Adrenal gland (tissue), 12 donors: ENCODE data around the gene NFILZ. TPM values are rescaled to one million over a fixed set of nuclear protein-coding genes. Genes with fewer than 3 reads are reported as not detected.

Source experiments
- DNase-seq, 7 donors: peaks; one replicate each; pipeline ENCODE4 v3.0.0-alpha.2; 2019 to 2020
- H3K27ac ChIP-seq, 5 donors: fragments of 200-600 bp; sonication (generic) in 4 of 5; 1 replicate in 3 of 5; 2 replicates in 2 of 5; pipeline versions ENCODE4 v1.5.1 to v1.8.0; 2016 to 2020; ENCODE audit warnings: mild to moderate bottlenecking in 1 of 5
- H3K27me3 ChIP-seq: fragments of 200-600 bp; 2 replicates; pipeline ENCODE4 v1.8.0; 2021
- H3K36me3 ChIP-seq, 2 donors: fragments of 200-600 bp; replicated peaks in 1 of 2; 1 replicate in 1 of 2; 2 replicates in 1 of 2; pipeline versions ENCODE4 v1.5.1 to v1.8.0; 2018 to 2022
- H3K4me1 ChIP-seq, 2 donors: fragments of 200-600 bp; replicated peaks in 1 of 2; 1 replicate in 1 of 2; 2 replicates in 1 of 2; pipeline versions ENCODE4 v1.5.1 to v1.8.0; 2018 to 2021
- H3K4me3 ChIP-seq, 4 donors: fragments of 200-600 bp; sonication (generic) in 3 of 4; one replicate each; pipeline ENCODE4 v1.5.1; 2016 to 2018
- H3K9me3 ChIP-seq, 3 donors: fragments of 200-600 bp; sonication (generic) in 1 of 3; replicated peaks in 1 of 3; 1 replicate in 2 of 3; 2 replicates in 1 of 3; pipeline versions ENCODE4 v1.5.1 to v1.8.0; 2016 to 2021
- POLR2A ChIP-seq, 2 donors: fragments of 450-650 bp; IDR thresholded peaks; one replicate each; pipeline ENCODE4 v1.6.1; 2017; ENCODE audit warnings: antibody characterized with exemption in 2 of 2, mild to moderate bottlenecking in 2 of 2, moderate library complexity in 1 of 2
- WGBS, 4 donors: extraction: QIAGEN DNeasy Blood & Tissue Kit in 2 of 4; methylation state at CpG; one replicate each; pipeline versions ENCODE4 v1.1.5 to v1.1.7; 2013 to 2017; 5-methylcytosine and 5-hydroxymethylcytosine counted together
- intact Hi-C, 2 donors: fragments of 100-400 bp; cut with DNase I; formaldehyde crosslinking; loops; one replicate each; pipeline versions ENCODE4 v1.14.1 to v1.15.0; 2022 to 2023
- polyA plus RNA-seq, 3 donors: library from polyadenylated mRNA; stranded (reverse); fragments of 200-250 nt in 2 of 3; fragments of 350-450 nt in 1 of 3; fragmentation: Illumina TruSeq in 1 of 3; extraction: RNeasy Lipid Tissue Mini Kit (QIAGEN cat#74804) in 1 of 3; gene quantifications; one replicate each; pipeline ENCODE4 v1.2.3, GENCODE V29; 2013 to 2014
- total RNA-seq, 9 donors: library from RNA; depleted of rRNA in 4 of 9; stranded (reverse); fragments of >200 nt in 4 of 9; fragments of 120-200 nt in 1 of 9; fragmentation: NEBNext Ultra II Directional in 1 of 9; extraction: Animal tissue kit (Norgen Biotek cat#: 25700) in 1 of 9; gene quantifications; one replicate each; pipeline versions ENCODE4 v1.1.0 to v1.2.4, GENCODE V29; 2013 to 2023
- TF ChIP-seq, protein P1 (sequence below), 6 experiments: fragments of 450-650 bp in 4 of 6; fragments of 200-600 bp in 2 of 6; sonication (generic) in 1 of 6; IDR thresholded peaks; 1 replicate in 5 of 6; 2 replicates in 1 of 6; pipeline versions ENCODE4 v1.5.1 to v1.8.0; 2016 to 2021; ENCODE audit warnings: antibody characterized with exemption in 6 of 6, mild to moderate bottlenecking in 2 of 6, moderate library complexity in 1 of 6
- donor health status: healthy with polysubstance abuse.
- donor health status: Bipolar disorder and iron deficiency.
- donor health status: DM: yes; HTN: yes; CAD: no.
- donor health status: DM: no; HTN: no; CAD: no.
- donor health status: DM: no; HTN: no; CAD: no.
- donor health status: DM: yes; HTN: yes; CAD: no.

The NFILZ gene
- total and polyA plus RNA-seq, 12 donors = not detected

DNA sequence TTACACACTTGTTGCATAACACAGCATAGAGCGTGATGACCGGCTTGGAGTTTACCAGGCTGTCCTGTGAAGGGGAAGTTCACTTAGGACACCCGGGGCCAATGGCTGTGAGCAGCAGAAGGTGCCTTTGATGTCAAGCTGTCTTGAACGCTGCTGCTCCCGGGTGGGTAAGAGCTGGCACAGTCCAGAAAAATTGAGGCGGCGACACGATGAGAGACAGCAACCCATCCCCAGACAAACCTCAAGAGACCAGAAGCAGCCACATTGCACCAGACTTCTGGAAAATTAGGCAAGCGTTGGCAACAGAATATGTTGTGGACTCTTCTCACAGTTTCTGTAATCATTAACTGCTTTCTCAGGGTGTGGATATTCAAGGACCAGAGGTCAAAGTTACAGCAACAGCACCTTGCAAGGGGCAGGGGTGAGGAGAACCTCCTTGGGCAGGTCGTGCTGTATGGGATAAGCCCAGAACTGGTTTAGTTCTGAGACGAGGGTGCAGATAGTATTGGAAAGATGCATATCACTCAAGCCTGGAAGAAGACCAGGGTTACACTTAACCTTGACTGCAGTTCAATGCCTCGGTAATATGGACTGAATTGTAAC, 10.1 kb downstream of the NFILZ start:
- peak; percentile 27 to 71 (median 57) for DNase-seq
- H3K36me3 ChIP-seq = no peaks in the 10 kb centered on the region
- H3K4me3 ChIP-seq = no peak overlapping the region
- TF ChIP-seq POLR2A (IDR thresholded peaks at IDR 0.05) = no peak
- TF ChIP-seq, protein P1, sequence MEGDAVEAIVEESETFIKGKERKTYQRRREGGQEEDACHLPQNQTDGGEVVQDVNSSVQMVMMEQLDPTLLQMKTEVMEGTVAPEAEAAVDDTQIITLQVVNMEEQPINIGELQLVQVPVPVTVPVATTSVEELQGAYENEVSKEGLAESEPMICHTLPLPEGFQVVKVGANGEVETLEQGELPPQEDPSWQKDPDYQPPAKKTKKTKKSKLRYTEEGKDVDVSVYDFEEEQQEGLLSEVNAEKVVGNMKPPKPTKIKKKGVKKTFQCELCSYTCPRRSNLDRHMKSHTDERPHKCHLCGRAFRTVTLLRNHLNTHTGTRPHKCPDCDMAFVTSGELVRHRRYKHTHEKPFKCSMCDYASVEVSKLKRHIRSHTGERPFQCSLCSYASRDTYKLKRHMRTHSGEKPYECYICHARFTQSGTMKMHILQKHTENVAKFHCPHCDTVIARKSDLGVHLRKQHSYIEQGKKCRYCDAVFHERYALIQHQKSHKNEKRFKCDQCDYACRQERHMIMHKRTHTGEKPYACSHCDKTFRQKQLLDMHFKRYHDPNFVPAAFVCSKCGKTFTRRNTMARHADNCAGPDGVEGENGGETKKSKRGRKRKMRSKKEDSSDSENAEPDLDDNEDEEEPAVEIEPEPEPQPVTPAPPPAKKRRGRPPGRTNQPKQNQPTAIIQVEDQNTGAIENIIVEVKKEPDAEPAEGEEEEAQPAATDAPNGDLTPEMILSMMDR (IDR thresholded peaks at IDR 0.05) = no peak
- WGBS, 4 donors = 59 to 74% (median 70%) methylated on average over 11 to 12 of the region's 12 CpGs
- H3K27ac ChIP-seq = peak overlapping the region in 2 of 5 donors; percentile 21 to 58
- intact Hi-C loops = no loop called here
- no peaks in the 10 kb centered on the region for H3K27me3 ChIP-seq
- no peaks in the 10 kb centered on the region for H3K9me3 ChIP-seq
- no peaks in the 10 kb centered on the region for H3K4me1 ChIP-seq

DNA sequence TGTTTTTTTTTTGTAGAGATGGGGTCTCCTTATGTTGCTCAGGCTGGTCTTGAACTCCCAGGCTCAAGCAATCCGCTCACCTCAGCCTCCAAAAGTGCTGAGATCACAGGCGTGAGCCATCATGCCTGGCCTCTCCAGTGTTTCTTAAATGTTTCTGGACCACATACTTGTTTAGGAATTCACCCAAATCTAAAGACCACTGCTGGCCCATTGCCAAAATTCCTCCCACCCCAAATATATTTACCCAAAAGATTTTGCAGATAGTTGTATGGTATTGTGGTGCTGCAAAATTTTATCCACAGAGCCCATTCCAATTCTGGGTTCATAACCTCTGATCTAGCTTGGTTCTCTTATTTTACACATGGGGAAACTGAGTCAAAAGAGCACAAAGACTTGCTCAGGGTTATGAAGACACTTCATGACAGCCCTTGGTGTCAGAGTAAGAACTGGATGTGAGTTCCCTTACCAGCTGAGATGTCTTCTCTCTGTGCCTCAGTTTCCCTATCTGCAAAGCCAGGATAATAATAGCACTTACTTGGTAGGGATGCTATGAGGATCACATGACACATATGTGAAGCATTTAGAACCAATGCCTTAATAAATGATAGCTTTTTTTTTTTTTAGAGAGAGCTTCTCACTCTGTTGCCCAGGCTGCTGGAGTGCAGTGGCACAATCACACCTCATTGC, 10.9 kb downstream of the NFILZ start:
- DNase-seq = no peak
- WGBS, 4 donors = 56 to 82% (median 76%) methylated on average over 2 of the region's 2 CpGs
- Histone ChIP-seq H3K36me3 (no peaks in the 10 kb centered on the region), H3K27ac (no peak overlapping the region), H3K4me1 (no peaks in the 10 kb centered on the region), H3K27me3 (no peaks in the 10 kb centered on the region), H3K9me3 (no peaks in the 10 kb centered on the region), H3K4me3 (no peak overlapping the region)
- intact Hi-C loops = no loop called here
- TF ChIP-seq POLR2A (IDR thresholded peaks at IDR 0.05) = no peak
- TF ChIP-seq, protein P1 (IDR thresholded peaks at IDR 0.05) = no peak

DNA sequence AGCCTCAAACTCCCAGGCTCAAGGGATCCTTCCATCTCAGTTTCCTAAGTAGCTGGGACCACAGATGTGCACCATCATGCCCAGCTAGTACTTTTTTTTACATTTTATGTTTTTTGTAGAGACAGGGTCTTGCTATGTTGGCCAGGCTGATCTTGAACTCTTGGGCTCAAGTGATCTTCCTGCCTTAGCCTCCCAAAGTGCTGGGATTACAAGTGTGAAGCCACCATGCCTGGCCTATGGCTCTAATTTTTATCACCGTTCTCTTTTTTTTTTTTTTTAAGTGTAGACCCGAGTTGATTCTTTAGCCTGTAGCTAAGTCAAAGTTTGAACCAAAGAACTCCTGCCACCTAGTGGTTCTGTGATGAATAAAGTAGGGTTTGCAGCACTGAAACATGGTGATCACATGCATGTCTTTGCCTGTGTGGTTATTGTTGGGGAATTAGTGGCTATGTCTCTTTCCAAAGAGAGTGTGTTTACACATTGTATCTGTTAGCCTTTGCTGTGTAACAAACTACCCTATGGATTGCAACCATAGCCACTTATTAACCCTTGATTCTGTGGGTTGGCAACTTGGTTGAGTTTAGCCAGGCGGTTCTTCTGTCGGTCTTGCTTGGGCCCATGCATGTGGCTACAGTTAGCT, 11.6 kb downstream of the NFILZ start:
- Histone ChIP-seq H3K36me3 (no peaks in the 10 kb centered on the region), H3K27me3 (no peaks in the 10 kb centered on the region), H3K9me3 (no peaks in the 10 kb centered on the region), H3K27ac (no peak overlapping the region), H3K4me1 (no peaks in the 10 kb centered on the region), H3K4me3 (no peak overlapping the region)
- intact Hi-C loops = no loop called here
- peak in 1 of 7 donors; percentile 33 for DNase-seq
- 0 to 52% (median 48%) methylated on average over 2 to 4 of the region's 4 CpGs for WGBS, 4 donors
- TF ChIP-seq, protein P1 (IDR thresholded peaks at IDR 0.05) = peak; percentile 34 to 62 (median 54)
- no peak for TF ChIP-seq POLR2A (IDR thresholded peaks at IDR 0.05)

DNA sequence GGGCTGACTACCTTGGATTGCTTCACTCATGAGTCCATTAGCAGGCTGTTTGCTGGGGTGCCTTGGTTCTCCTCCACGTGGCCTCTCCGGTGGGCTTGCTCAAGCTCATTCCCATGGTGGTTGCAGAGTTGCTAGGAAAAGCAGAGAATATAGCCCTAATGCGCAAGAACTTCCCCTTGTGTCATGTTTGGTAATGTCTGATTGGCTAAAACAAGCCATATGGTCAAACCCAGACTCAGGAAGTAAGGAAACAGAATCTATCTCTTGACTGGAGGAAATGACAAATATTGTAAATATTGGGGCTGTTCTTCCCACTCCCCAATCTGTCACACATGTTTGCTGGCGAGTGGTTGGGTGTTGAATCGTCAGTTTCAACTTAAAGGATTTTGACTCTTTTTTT, 12.1 kb downstream of the NFILZ start:
- no peak for TF ChIP-seq POLR2A (IDR thresholded peaks at IDR 0.05)
- TF ChIP-seq, protein P1 (IDR thresholded peaks at IDR 0.05) = no peak
- intact Hi-C loops = no loop called here

More for the DNA sequence above, 12.1 kb downstream of the NFILZ start:
- no peaks in the 10 kb centered on the region for H3K36me3 ChIP-seq
- H3K27ac ChIP-seq = no peak overlapping the region
- DNase-seq = no peak
- H3K27me3 ChIP-seq = no peaks in the 10 kb centered on the region
- no peak overlapping the region for H3K4me3 ChIP-seq
- no peaks in the 10 kb centered on the region for H3K9me3 ChIP-seq
- 61 to 82% (median 70%) methylated on average over 4 to 5 of the region's 5 CpGs for WGBS, 4 donors
- H3K4me1 ChIP-seq = no peaks in the 10 kb centered on the region
